Neural cell (in vitro differentiated cells): ENCODE data around the gene EPB41. TPM values are rescaled to one million over a fixed set of nuclear protein-coding genes. Genes with fewer than 3 reads are reported as not detected.

Experiments
- H2AFZ ChIP-seq: fragments of 200-600, 300-800 bp; sonication (generic), shearing (Covaris generic); 2 replicates; pipeline ENCODE4 v1.6.0; 2014; ENCODE audit warnings: low read depth, mild to moderate bottlenecking, antibody characterized with exemption, low read length, moderate library complexity
- H3F3A ChIP-seq: fragments of 200-600 bp; shearing (Covaris generic); 2 replicates; pipeline ENCODE4 v1.6.1; 2016; ENCODE audit warnings: mild to moderate bottlenecking, moderate library complexity, mixed read lengths, antibody characterized with exemption, low read length; ENCODE audit not compliant: insufficient read depth, poor library complexity, severe bottlenecking
- H3K27ac ChIP-seq: fragments of 200-600, 300-800 bp; sonication (generic), shearing (Covaris generic); 2 replicates; pipeline ENCODE4 v1.5.1; 2014; ENCODE audit warnings: mild to moderate bottlenecking, low read length, moderate library complexity
- H3K27me3 ChIP-seq: fragments of 300-800, 200-600 bp; sonication (generic), shearing (Covaris generic); 2 replicates; pipeline ENCODE4 v1.6.0; 2014; ENCODE audit warnings: mild to moderate bottlenecking, low read depth, low read length, moderate library complexity; ENCODE audit not compliant: insufficient read depth
- H3K36me3 ChIP-seq: fragments of 300-800, 200-600 bp; sonication (generic), shearing (Covaris generic); 2 replicates; pipeline ENCODE4 v1.5.1; 2014; ENCODE audit warnings: mild to moderate bottlenecking, antibody characterized with exemption, low read length, moderate library complexity; ENCODE audit not compliant: insufficient read depth
- H3K4me2 ChIP-seq: fragments of 300-800, 200-600 bp; sonication (generic), shearing (Covaris generic); 2 replicates; pipeline ENCODE4 v1.6.0; 2014; ENCODE audit warnings: mild to moderate bottlenecking, low read length
- H3K4me3 ChIP-seq: fragments of 300-800, 200-600 bp; sonication (generic), shearing (Covaris generic); 2 replicates; pipeline ENCODE4 v1.5.1; 2014; ENCODE audit warnings: mild to moderate bottlenecking, low read length, moderate library complexity
- H3K79me2 ChIP-seq: fragments of 200-600 bp; shearing (Covaris generic); replicated peaks from 2 replicates; pipeline ENCODE4 v1.6.0; 2014; ENCODE audit warnings: mild to moderate bottlenecking, low read length, moderate library complexity; ENCODE audit not compliant: insufficient read depth
- H3K9ac ChIP-seq: fragments of 300-800, 200-600 bp; sonication (generic), shearing (Covaris generic); 2 replicates; pipeline ENCODE4 v1.6.1; 2016; ENCODE audit warnings: mild to moderate bottlenecking, low read length, mixed read lengths
- H3K9me2 ChIP-seq: fragments of 200-600 bp; shearing (Covaris generic); 2 replicates; pipeline ENCODE4 v1.6.1; 2016; ENCODE audit warnings: mild to moderate bottlenecking, low read length, mixed read lengths; ENCODE audit not compliant: insufficient read depth
- H3K9me3 ChIP-seq: fragments of 200-600, 300-800 bp; sonication (generic), shearing (Covaris generic); 2 replicates; pipeline ENCODE4 v1.6.1; 2016; ENCODE audit warnings: mild to moderate bottlenecking, mixed run types, low read length, moderate library complexity, mixed read lengths
- H4K20me1 ChIP-seq: fragments of 200-600 bp; shearing (Covaris generic); 2 replicates; pipeline ENCODE4 v1.6.1; 2016; ENCODE audit warnings: mild to moderate bottlenecking, mixed run types; ENCODE audit not compliant: insufficient read depth
- EP300 ChIP-seq: fragments of 450-650 bp; conservative IDR thresholded peaks from 2 replicates; pipeline ENCODE4 v1.6.1; 2014; ENCODE audit warnings: antibody characterized with exemption, mild to moderate bottlenecking, moderate library complexity; ENCODE audit not compliant: poor library complexity, severe bottlenecking
- EZH2 ChIP-seq: fragments of 200-600, 300-800 bp; shearing (Covaris generic), sonication (generic); IDR thresholded peaks from 2 replicates; pipeline ENCODE4 v1.6.1; 2014; ENCODE audit warnings: antibody characterized with exemption, low read length, borderline replicate concordance, mild to moderate bottlenecking; ENCODE audit not compliant: insufficient read depth, poor library complexity, severe bottlenecking
- MXI1 ChIP-seq: fragments of 450-650 bp; conservative IDR thresholded peaks from 2 replicates; pipeline ENCODE4 v1.6.1; 2014; ENCODE audit warnings: antibody characterized with exemption, mild to moderate bottlenecking; ENCODE audit not compliant: poor library complexity, severe bottlenecking
- POLR2AphosphoS5 ChIP-seq: IDR thresholded peaks from 2 replicates; pipeline ENCODE4 v1.6.1; 2012
- RAD21 ChIP-seq: fragments of 450-650 bp; conservative IDR thresholded peaks from 2 replicates; pipeline ENCODE4 v1.6.1; 2014; ENCODE audit warnings: antibody characterized with exemption, mild to moderate bottlenecking, moderate library complexity
- SMC3 ChIP-seq: fragments of 450-650 bp; conservative IDR thresholded peaks from 2 replicates; pipeline ENCODE4 v1.6.1; 2014; ENCODE audit warnings: antibody characterized with exemption, mild to moderate bottlenecking, moderate library complexity; ENCODE audit not compliant: poor library complexity
- TAF1 ChIP-seq: IDR thresholded peaks from 2 replicates; pipeline ENCODE4 v1.6.1; 2012; ENCODE audit warnings: low read depth
- polyA plus RNA-seq: library from polyadenylated mRNA; depleted of rRNA; stranded (reverse); fragments of >200 nt; gene quantifications from 2 replicates; pipeline ENCODE4 v1.2.3, GENCODE V29; 2014
- TF ChIP-seq, protein P1 (sequence below): fragments of 450-650 bp; IDR thresholded peaks from 2 replicates; pipeline ENCODE4 v1.5.1; 2014; ENCODE audit warnings: antibody characterized with exemption, mild to moderate bottlenecking, moderate library complexity; ENCODE audit not compliant: poor library complexity, severe bottlenecking
- TF ChIP-seq, protein P2 (sequence below): IDR thresholded peaks from 2 replicates; pipeline ENCODE4 v1.6.1; 2012; ENCODE audit warnings: borderline replicate concordance

Gene EPB41
- polyA plus RNA-seq, 1 donor from 2014 or later: 62.0 TPM

DNA sequence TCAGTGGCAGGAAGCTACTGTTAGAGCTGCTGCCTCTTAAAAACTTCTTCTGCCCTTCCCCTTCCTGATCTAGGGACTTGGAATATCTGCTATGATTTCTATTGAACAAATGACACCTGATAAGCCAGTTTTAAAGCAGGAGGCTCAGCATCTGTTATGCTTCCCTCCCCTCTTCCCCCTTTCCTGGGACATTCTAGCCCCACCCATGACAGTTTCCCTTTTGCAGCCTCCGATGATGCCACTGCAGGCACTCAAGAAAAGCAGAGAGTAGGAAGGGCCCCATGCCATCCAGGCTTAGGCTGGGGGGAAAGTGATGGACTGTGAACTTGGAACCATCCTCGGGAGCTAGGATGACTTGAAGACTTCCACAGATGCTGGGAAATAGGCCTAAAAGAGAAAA, 15.1 kb upstream of the EPB41 start:
- Histone ChIP-seq H3K9me2 (no peaks in the 10 kb centered on the region), H3K9me3 (no peaks in the 10 kb centered on the region), H3F3A (no peaks in the 10 kb centered on the region), H3K79me2 (no peaks in the 10 kb centered on the region), H3K4me2 (no peak overlapping the region), H4K20me1 (no peaks in the 10 kb centered on the region), H2AFZ (no peak overlapping the region), H3K36me3 (no peaks in the 10 kb centered on the region), H3K4me3 (no peak overlapping the region), H3K9ac (no peak overlapping the region), H3K27ac (no peak overlapping the region), H3K27me3 (no peaks in the 10 kb centered on the region)
- TF ChIP-seq, protein P1, sequence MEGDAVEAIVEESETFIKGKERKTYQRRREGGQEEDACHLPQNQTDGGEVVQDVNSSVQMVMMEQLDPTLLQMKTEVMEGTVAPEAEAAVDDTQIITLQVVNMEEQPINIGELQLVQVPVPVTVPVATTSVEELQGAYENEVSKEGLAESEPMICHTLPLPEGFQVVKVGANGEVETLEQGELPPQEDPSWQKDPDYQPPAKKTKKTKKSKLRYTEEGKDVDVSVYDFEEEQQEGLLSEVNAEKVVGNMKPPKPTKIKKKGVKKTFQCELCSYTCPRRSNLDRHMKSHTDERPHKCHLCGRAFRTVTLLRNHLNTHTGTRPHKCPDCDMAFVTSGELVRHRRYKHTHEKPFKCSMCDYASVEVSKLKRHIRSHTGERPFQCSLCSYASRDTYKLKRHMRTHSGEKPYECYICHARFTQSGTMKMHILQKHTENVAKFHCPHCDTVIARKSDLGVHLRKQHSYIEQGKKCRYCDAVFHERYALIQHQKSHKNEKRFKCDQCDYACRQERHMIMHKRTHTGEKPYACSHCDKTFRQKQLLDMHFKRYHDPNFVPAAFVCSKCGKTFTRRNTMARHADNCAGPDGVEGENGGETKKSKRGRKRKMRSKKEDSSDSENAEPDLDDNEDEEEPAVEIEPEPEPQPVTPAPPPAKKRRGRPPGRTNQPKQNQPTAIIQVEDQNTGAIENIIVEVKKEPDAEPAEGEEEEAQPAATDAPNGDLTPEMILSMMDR: no peak
- TF ChIP-seq MXI1 (no peak), TAF1 (no peak), SMC3 (no peak), RAD21 (no peak), EZH2 (no peak), EP300 (no peak), POLR2AphosphoS5 (no peak)
- TF ChIP-seq, protein P2, sequence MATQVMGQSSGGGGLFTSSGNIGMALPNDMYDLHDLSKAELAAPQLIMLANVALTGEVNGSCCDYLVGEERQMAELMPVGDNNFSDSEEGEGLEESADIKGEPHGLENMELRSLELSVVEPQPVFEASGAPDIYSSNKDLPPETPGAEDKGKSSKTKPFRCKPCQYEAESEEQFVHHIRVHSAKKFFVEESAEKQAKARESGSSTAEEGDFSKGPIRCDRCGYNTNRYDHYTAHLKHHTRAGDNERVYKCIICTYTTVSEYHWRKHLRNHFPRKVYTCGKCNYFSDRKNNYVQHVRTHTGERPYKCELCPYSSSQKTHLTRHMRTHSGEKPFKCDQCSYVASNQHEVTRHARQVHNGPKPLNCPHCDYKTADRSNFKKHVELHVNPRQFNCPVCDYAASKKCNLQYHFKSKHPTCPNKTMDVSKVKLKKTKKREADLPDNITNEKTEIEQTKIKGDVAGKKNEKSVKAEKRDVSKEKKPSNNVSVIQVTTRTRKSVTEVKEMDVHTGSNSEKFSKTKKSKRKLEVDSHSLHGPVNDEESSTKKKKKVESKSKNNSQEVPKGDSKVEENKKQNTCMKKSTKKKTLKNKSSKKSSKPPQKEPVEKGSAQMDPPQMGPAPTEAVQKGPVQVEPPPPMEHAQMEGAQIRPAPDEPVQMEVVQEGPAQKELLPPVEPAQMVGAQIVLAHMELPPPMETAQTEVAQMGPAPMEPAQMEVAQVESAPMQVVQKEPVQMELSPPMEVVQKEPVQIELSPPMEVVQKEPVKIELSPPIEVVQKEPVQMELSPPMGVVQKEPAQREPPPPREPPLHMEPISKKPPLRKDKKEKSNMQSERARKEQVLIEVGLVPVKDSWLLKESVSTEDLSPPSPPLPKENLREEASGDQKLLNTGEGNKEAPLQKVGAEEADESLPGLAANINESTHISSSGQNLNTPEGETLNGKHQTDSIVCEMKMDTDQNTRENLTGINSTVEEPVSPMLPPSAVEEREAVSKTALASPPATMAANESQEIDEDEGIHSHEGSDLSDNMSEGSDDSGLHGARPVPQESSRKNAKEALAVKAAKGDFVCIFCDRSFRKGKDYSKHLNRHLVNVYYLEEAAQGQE: no peak

DNA sequence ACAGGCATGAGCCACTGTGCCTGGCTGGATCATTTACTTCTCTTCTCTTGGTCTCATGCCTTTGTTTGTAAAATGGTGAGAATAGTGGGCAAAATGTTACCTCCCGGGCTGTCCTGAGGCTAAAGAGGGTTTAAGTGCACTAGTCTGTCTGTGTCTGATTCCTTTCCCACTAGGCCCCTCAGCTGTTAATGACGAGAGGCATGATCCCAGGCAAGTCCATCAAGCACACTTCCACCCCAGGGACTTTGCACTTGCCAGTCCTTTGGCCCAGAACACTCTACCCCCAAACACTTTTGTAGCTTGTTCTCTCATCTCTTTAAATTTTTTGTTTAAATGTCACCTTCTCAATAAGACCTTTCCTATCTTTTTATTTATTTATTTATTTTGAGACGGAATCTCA, 13.8 kb upstream of the EPB41 start:
- Histone ChIP-seq H3K27ac (no peak overlapping the region), H3K36me3 (no peaks in the 10 kb centered on the region), H3K4me2 (no peak overlapping the region), H3F3A (no peaks in the 10 kb centered on the region), H2AFZ (no peak overlapping the region), H3K4me3 (no peak overlapping the region), H3K9ac (no peak overlapping the region), H3K9me3 (no peaks in the 10 kb centered on the region), H3K9me2 (no peaks in the 10 kb centered on the region), H3K79me2 (no peaks in the 10 kb centered on the region), H4K20me1 (no peaks in the 10 kb centered on the region), H3K27me3 (no peaks in the 10 kb centered on the region)
- TF ChIP-seq EP300 (no peak), MXI1 (no peak), TAF1 (no peak), POLR2AphosphoS5 (no peak), RAD21 (no peak), EZH2 (no peak), SMC3 (no peak)
- TF ChIP-seq, protein P1: no peak
- TF ChIP-seq, protein P2: no peak
